PC-9 (cell line): Measurements from ENCODE around the gene PDHB. TPM values are rescaled to one million over a fixed set of nuclear protein-coding genes. Genes with fewer than 3 reads are reported as not detected.

Experiments
- BruUV-seq: library from RNA; stranded (reverse); fragments of 400-500 nt; replicated peaks from 2 replicates; lab custom pipeline; 2021; lab: Mats Ljungman, UMichigan
- CTCF ChIA-PET: fragments of 300-600 bp; sonication (Branson Sonifier 250); formaldehyde crosslinking; loops from one replicate; lab custom pipeline; 2022; ENCODE audit warnings: antibody characterized with exemption; lab: Charles Lee
- POLR2A ChIA-PET: fragments of 300-600 bp; sonication (Branson Sonifier 250); formaldehyde crosslinking; loops from one replicate; lab custom pipeline; 2022; ENCODE audit warnings: antibody characterized with exemption; ENCODE audit not compliant: unreplicated experiment; lab: Charles Lee
- DNase-seq, 2 experiments: peaks; one replicate each; pipeline versions ENCODE4 v3.0.0 to v3.0.0-alpha.2; 2015 to 2022; ENCODE audit warnings: mixed read lengths in 1 of 2
- H2AFZ ChIP-seq: fragments of 200-600 bp; sonication (generic); 2 replicates; pipeline ENCODE4 v1.8.1; 2017; ENCODE audit warnings: antibody characterized with exemption
- H3F3A ChIP-seq: fragments of 200-600 bp; sonication (generic); 2 replicates; pipeline ENCODE4 v1.8.1; 2017; ENCODE audit warnings: antibody characterized with exemption, mild to moderate bottlenecking, low read depth; ENCODE audit not compliant: insufficient read depth
- H3K27ac ChIP-seq: fragments of 200-600 bp; sonication (generic); 2 replicates; pipeline ENCODE4 v1.6.1; 2016; ENCODE audit warnings: mixed run types
- H3K27me3 ChIP-seq: fragments of 200-600 bp; sonication (generic); 2 replicates; pipeline ENCODE4 v1.6.1; 2016; ENCODE audit warnings: low read depth, mixed run types; ENCODE audit not compliant: insufficient read depth
- H3K36me3 ChIP-seq: fragments of 200-600 bp; sonication (generic); 2 replicates; pipeline ENCODE4 v1.6.1; 2016; ENCODE audit warnings: low read depth, mixed run types
- H3K4me1 ChIP-seq: fragments of 200-600 bp; sonication (generic); replicated peaks from 2 replicates; pipeline ENCODE4 v1.6.1; 2016; ENCODE audit warnings: mixed run types; ENCODE audit not compliant: insufficient read depth
- H3K4me2 ChIP-seq: fragments of 200-600 bp; sonication (generic); 2 replicates; pipeline ENCODE4 v1.6.1; 2017; ENCODE audit warnings: mixed run types
- H3K4me3 ChIP-seq: fragments of 200-600 bp; sonication (generic); 2 replicates; pipeline ENCODE4 v1.6.1; 2016; ENCODE audit warnings: mixed run types
- H3K79me2 ChIP-seq: fragments of 200-600 bp; sonication (generic); 2 replicates; pipeline ENCODE4 v1.6.1; 2017; ENCODE audit warnings: low read depth, mixed run types
- H3K9me2 ChIP-seq: fragments of 200-600 bp; sonication (generic); 2 replicates; pipeline ENCODE4 v1.8.1; 2017; ENCODE audit warnings: mild to moderate bottlenecking; ENCODE audit not compliant: insufficient read depth
- H3K9me3 ChIP-seq: fragments of 200-600 bp; sonication (generic); 2 replicates; pipeline ENCODE4 v1.8.1; 2016; ENCODE audit warnings: low read depth; ENCODE audit not compliant: insufficient read depth
- H4K20me1 ChIP-seq: fragments of 200-600 bp; sonication (generic); 2 replicates; pipeline ENCODE4 v1.8.1; 2017; ENCODE audit not compliant: insufficient read depth
- CTCF ChIP-seq: fragments of 200-600 bp; sonication (generic); conservative IDR thresholded peaks from 2 replicates; pipeline ENCODE4 v1.6.1; 2017; ENCODE audit warnings: mixed run types, antibody characterized with exemption, mild to moderate bottlenecking, moderate library complexity
- EZH2 ChIP-seq: fragments of 200-600 bp; sonication (generic); IDR thresholded peaks from 2 replicates; pipeline ENCODE4 v1.8.0; 2017; ENCODE audit warnings: antibody characterized with exemption, low read depth
- intact Hi-C: fragments of 100-400 bp; cut with micrococcal nuclease; formaldehyde crosslinking; loops from one replicate; pipeline ENCODE4 v1.10.0; 2022; ENCODE audit not compliant: unreplicated experiment
- total RNA-seq: library from RNA; stranded (reverse); gene quantifications from 2 replicates; pipeline ENCODE4 v1.2.3, GENCODE V29; 2021

PDHB gene
- total RNA-seq, 1 experiment from 2014 or later: 69.8 TPM

- H3K27ac ChIP-seq: no peak overlapping the region
- CTCF ChIA-PET: no interaction called here
Observed at GRCh38 chr3:58391156-58391865, 42.3 kb downstream of the PDHB start.

GRCh38 chr3:58388550-58389091, 45.0 kb downstream of the PDHB start:
- TF ChIP-seq CTCF (no peak), EZH2 (no peak)
- H3K27ac ChIP-seq: no peak overlapping the region
- no peaks in the 10 kb centered on the region for H3K79me2 ChIP-seq
- no peak for DNase-seq
- no peaks in the 10 kb centered on the region for H3K9me2 ChIP-seq
- H3K36me3 ChIP-seq: no peaks in the 10 kb centered on the region; the same call in 1 of the 2 replicates
- intact Hi-C loops: no loop called here
- ChIA-PET POLR2A (no interaction called here), CTCF (interaction anchor here (0.6 kb wide), 1 partner anchor 9 kb away, joined by 3 read pairs; no protein-coding TSS in a partner anchor)
- no TSS peak for BruUV-seq
- H3K9me3 ChIP-seq: no peaks in the 10 kb centered on the region
- H4K20me1 ChIP-seq: no peaks in the 10 kb centered on the region
- no peak overlapping the region for H3K4me2 ChIP-seq
- no peak overlapping the region for H2AFZ ChIP-seq
- H3K4me3 ChIP-seq: no peak overlapping the region
- no peaks in the 10 kb centered on the region for H3K27me3 ChIP-seq
- peaks cover 9% of the 10 kb centered on the region for H3F3A ChIP-seq
- H3K4me1 ChIP-seq: peaks cover 2% of the 10 kb centered on the region

More at GRCh38 chr3:58391156-58391865, 42.3 kb downstream of the PDHB start:
- Histone ChIP-seq H3K27me3 (no peaks in the 10 kb centered on the region), H3K79me2 (no peaks in the 10 kb centered on the region), H3K4me1 (no peaks in the 10 kb centered on the region), H2AFZ (no peak overlapping the region), H3F3A (peaks cover 4% of the 10 kb centered on the region), H3K9me3 (no peaks in the 10 kb centered on the region), H3K36me3 (no peaks in the 10 kb centered on the region), H4K20me1 (no peaks in the 10 kb centered on the region), H3K9me2 (no peaks in the 10 kb centered on the region), H3K4me3 (no peak overlapping the region), H3K4me2 (no peak overlapping the region)
- POLR2A ChIA-PET: no interaction called here
- no peak for DNase-seq
- BruUV-seq: no TSS peak
- intact Hi-C loops: no loop called here
- no peak for TF ChIP-seq CTCF
- no peak for TF ChIP-seq EZH2

GRCh38 chr3:58387650-58388546, 45.7 kb downstream of the PDHB start:
- H2AFZ ChIP-seq: no peak overlapping the region
- H3K4me3 ChIP-seq: no peak overlapping the region
- H3K36me3 ChIP-seq: no peaks in the 10 kb centered on the region; the same call in 1 of the 2 replicates
- intact Hi-C loops: no loop called here
- no peak overlapping the region for H3K27ac ChIP-seq
- no peaks in the 10 kb centered on the region for H3K27me3 ChIP-seq
- TF ChIP-seq CTCF: no peak
- TF ChIP-seq EZH2: no peak
- H3K9me3 ChIP-seq: no peaks in the 10 kb centered on the region
- H3K4me1 ChIP-seq: peaks cover 7% of the 10 kb centered on the region
- H3K79me2 ChIP-seq: no peaks in the 10 kb centered on the region
- BruUV-seq: no TSS peak
- ChIA-PET CTCF (no interaction called here), POLR2A (no interaction called here)
- H3K4me2 ChIP-seq: no peak overlapping the region
- H3K9me2 ChIP-seq: no peaks in the 10 kb centered on the region
- H3F3A ChIP-seq: peaks cover 12% of the 10 kb centered on the region
- no peak for DNase-seq
- no peaks in the 10 kb centered on the region for H4K20me1 ChIP-seq
